Epithelial cell of esophagus (primary cell): ENCODE measurements around the gene CYP19A1.

ENCODE experiments used
- DNase-seq: peaks from one replicate; pipeline ENCODE4 v3.0.0; 2010; ENCODE audit warnings: low read depth
- H3K4me3 ChIP-seq: 2 replicates; pipeline ENCODE4 v1.5.1; 2011; ENCODE audit warnings: mild to moderate bottlenecking, low read length, control low read depth
- TF ChIP-seq, protein P1 (sequence below): IDR thresholded peaks from 2 replicates; pipeline ENCODE4 v1.5.1; 2011; ENCODE audit warnings: low read depth, mild to moderate bottlenecking, low read length, control low read depth, inconsistent platforms; ENCODE audit not compliant: insufficient read depth; ENCODE audit errors: missing control alignments

CYP19A1 gene

DNA sequence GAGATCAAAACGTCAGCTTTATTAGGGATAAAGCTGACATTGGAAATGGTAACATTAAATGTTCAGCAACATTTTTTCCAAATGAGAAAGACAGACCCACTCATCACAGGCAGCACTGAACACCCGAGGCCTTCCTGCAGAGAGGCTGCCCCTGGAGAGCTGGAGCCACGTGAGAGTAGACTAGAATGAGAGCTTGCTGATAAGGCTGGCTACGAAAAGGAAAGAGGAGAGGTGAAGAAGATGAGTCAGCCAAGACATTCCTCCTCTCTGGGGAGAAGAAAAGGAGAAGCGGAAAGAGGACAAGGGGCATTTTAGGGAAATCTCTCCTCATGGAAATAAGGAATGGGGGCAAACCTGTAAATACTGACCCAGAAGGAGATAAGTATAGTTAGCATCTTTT lies 7.3 kb downstream of the CYP19A1 start:
- no peak for DNase-seq
- TF ChIP-seq, protein P1, sequence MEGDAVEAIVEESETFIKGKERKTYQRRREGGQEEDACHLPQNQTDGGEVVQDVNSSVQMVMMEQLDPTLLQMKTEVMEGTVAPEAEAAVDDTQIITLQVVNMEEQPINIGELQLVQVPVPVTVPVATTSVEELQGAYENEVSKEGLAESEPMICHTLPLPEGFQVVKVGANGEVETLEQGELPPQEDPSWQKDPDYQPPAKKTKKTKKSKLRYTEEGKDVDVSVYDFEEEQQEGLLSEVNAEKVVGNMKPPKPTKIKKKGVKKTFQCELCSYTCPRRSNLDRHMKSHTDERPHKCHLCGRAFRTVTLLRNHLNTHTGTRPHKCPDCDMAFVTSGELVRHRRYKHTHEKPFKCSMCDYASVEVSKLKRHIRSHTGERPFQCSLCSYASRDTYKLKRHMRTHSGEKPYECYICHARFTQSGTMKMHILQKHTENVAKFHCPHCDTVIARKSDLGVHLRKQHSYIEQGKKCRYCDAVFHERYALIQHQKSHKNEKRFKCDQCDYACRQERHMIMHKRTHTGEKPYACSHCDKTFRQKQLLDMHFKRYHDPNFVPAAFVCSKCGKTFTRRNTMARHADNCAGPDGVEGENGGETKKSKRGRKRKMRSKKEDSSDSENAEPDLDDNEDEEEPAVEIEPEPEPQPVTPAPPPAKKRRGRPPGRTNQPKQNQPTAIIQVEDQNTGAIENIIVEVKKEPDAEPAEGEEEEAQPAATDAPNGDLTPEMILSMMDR: no peak
- H3K4me3 ChIP-seq: no peak overlapping the region

DNA sequence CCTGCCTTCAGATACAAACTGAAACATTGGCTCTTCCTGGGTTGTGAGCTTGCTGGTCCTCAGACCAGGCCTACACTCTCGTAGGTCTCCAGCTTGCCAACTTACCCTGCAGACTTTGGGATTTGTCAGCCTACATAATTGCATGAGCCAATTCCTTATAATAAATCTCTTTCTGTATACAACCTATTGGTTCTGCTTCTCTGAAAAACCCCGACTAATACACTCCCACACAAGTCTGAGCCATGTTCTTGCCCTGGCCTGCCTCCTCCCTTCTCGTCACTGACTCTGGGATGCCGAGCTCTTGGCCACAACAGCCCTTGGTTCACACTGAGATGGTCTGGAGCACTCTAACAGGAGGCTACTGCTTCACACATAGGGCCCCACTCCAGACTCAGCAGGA lies 9.5 kb downstream of the CYP19A1 start:
- H3K4me3 ChIP-seq: no peak overlapping the region
- TF ChIP-seq, protein P1: no peak
- peak; percentile 24 for DNase-seq

DNA sequence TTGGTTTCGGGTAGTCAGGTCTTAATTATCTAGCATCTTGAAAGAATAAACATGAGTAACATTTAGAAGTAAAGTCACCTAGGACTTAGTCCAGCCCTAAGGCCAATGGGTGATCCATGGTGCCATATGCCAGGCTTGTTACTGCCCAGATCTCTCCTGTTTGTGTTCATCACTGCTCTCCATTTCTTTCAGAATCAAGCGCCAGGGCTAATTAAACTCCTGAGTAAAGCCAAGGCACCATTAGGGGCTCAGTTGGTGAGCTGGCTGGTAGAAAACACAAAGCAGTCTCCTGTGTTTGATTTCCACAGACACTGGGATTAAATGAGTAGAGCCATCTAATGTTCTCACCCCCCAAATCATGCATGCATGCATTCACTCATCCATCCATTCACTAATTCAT lies 11.3 kb downstream of the CYP19A1 start:
- H3K4me3 ChIP-seq: no peak overlapping the region
- TF ChIP-seq, protein P1: no peak
- no peak for DNase-seq

DNA sequence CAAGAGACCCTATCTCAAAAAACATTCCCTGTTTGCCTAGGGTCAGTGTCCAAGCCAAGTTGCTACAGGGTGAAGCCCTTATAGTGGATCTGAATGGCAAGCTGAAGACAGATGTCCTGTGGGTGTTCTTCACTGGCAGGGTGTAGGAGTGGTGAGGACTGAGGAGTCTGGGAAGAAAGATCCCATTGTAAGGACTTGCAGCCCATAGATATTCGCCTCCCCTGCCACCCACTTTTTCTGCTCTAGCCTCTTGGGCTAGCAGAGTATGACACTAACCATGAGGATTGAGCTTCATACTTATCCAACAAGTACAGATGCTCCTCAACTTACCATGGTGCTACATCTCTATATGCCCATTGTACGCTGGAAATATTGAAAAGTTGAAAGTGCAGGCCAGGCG lies 13.2 kb downstream of the CYP19A1 start:
- TF ChIP-seq, protein P1: no peak
- H3K4me3 ChIP-seq: no peak overlapping the region
- DNase-seq: no peak

DNA sequence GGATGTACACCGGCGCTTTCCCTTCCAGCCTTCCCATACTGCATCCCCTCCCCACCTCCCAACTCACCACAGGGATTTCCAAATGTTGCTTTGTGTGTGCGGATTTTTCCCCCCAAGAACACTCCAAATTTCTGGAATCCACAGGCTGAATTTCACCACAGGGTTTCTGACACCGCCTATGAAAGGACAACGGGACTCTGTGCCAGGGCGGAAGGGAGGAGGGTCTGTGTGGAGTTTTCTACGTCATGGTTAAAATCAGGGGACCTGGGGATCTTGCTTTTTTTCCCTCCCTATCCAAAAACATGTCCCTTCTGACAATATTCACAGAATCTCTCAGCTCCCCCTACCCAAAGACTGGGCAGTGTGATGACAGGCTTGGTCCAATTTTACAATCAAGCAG lies 14.6 kb downstream of the CYP19A1 start:
- DNase-seq: no peak
- no peak overlapping the region for H3K4me3 ChIP-seq
- TF ChIP-seq, protein P1: no peak

DNA sequence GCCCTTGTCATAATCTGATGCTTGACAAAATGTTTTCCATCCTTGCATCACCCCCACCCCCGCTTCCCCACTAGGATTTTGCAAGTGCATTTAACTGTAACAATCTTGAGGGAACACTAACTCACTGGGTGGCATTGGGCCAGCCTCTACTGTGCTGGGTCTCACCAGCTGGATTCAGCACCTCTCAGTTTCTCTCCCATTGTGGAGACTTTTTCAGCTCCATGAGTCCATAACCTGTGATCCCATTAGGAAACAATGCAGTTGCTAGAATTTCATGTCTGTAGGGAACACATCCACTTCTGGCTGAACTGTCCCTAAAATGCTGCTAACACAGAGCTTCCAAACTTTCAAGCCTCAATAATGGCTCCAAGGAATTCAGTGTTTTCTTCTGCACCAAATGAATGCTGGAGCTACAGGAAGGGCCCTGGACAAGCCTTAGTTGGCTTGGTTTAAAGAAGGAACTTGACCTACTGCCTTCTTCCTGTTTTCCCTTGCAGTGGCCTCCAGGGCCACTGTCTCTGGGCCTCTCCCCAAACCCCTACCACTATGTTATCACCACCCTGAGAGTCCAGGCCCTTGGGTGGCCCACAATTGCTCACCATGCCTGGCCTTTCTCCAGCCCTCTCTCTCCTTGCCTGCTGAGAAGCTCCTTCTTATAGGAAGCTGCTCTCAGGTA lies 15.6 kb downstream of the CYP19A1 start:
- DNase-seq: no peak
- TF ChIP-seq, protein P1: no peak
- no peak overlapping the region for H3K4me3 ChIP-seq

DNA sequence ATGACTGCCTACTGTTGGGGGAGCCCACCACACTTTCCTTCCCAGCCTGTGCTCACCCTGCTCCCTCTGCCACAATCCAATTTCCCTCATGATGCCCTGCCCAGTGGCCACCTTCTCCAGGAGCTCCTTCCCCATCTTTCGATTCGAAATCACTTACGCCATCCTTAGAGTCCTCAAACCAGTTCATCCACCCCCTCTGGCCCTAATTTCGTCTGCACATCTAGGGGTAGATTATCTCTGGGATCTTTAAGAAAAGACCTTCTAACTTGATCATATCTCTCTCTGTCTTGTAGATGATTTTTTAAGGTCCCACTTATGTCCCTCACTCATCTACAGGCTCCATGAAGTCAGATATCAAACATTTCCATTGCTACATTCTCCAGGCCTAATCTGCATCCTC lies 17.1 kb downstream of the CYP19A1 start:
- no peak for DNase-seq
- H3K4me3 ChIP-seq: no peak overlapping the region
- TF ChIP-seq, protein P1: no peak
